MM.1S (cell line): ENCODE data around the gene TBC1D20.

Experiments used
- DNase-seq: peaks from one replicate; pipeline ENCODE4 v3.0.0-alpha.2; 2015
- H2AFZ ChIP-seq: fragments of 300-600 bp; sonication (generic); 2 replicates; pipeline ENCODE4 v1.6.0; 2016; ENCODE audit warnings: antibody characterized with exemption, low read length
- H3F3A ChIP-seq: fragments of 300-600 bp; sonication (generic); 2 replicates; pipeline ENCODE4 v1.6.1; 2016; ENCODE audit warnings: mild to moderate bottlenecking, antibody characterized with exemption, low read length, moderate library complexity, mixed read lengths; ENCODE audit not compliant: insufficient read depth
- H3K27ac ChIP-seq: fragments of 300-600 bp; sonication (generic); 2 replicates; pipeline ENCODE4 v1.5.1; 2016; ENCODE audit warnings: mild to moderate bottlenecking, low read length
- H3K27me3 ChIP-seq: fragments of 300-600 bp; sonication (generic); replicated peaks from 2 replicates; pipeline ENCODE4 v1.6.0; 2016; ENCODE audit warnings: low read length; ENCODE audit not compliant: insufficient read depth
- H3K36me3 ChIP-seq: fragments of 300-600 bp; sonication (generic); replicated peaks from 2 replicates; pipeline ENCODE4 v1.6.1; 2016; ENCODE audit warnings: mild to moderate bottlenecking, low read length, mixed read lengths; ENCODE audit not compliant: insufficient read depth
- H3K4me1 ChIP-seq: fragments of 300-600 bp; sonication (generic); 2 replicates; pipeline ENCODE4 v1.6.1; 2016; ENCODE audit warnings: low read length, mixed read lengths
- H3K4me2 ChIP-seq: fragments of 300-600 bp; sonication (generic); 2 replicates; pipeline ENCODE4 v1.6.0; 2016; ENCODE audit warnings: low read depth, low read length
- H3K4me3 ChIP-seq: fragments of 300-600 bp; sonication (generic); 2 replicates; pipeline ENCODE4 v1.5.1; 2016; ENCODE audit warnings: low read length, mixed read lengths
- H3K79me2 ChIP-seq: fragments of 300-600 bp; sonication (generic); 2 replicates; pipeline ENCODE4 v1.6.1; 2016; ENCODE audit warnings: mixed run types, low read length, mixed read lengths
- H3K9ac ChIP-seq: fragments of 300-600 bp; sonication (generic); 2 replicates; pipeline ENCODE4 v1.6.1; 2016; ENCODE audit warnings: low read length, mixed read lengths
- H3K9me2 ChIP-seq: fragments of 300-600 bp; sonication (generic); replicated peaks from 2 replicates; pipeline ENCODE4 v1.6.1; 2016; ENCODE audit warnings: mild to moderate bottlenecking, low read length, mixed read lengths; ENCODE audit not compliant: insufficient read depth
- H3K9me3 ChIP-seq: fragments of 300-600 bp; sonication (generic); replicated peaks from 2 replicates; pipeline ENCODE4 v1.6.1; 2016; ENCODE audit warnings: mild to moderate bottlenecking, low read length, mixed read lengths; ENCODE audit not compliant: insufficient read depth
- H4K20me1 ChIP-seq: fragments of 300-600 bp; sonication (generic); 2 replicates; pipeline ENCODE4 v1.6.1; 2016; ENCODE audit warnings: mild to moderate bottlenecking, low read length, moderate library complexity, mixed read lengths; ENCODE audit not compliant: insufficient read depth
- CTCF ChIP-seq: fragments of 300-600 bp; sonication (generic); IDR thresholded peaks from 2 replicates; pipeline ENCODE4 v1.5.1; 2016; ENCODE audit warnings: antibody characterized with exemption, low read length, mixed read lengths
- EZH2 ChIP-seq: fragments of 300-600 bp; sonication (generic); optimal IDR thresholded peaks from 2 replicates; pipeline ENCODE3; 2017; ENCODE audit warnings: low read depth, mild to moderate bottlenecking, antibody characterized with exemption, low read length, mixed read lengths
- EZH2phosphoT487 ChIP-seq: fragments of 300-600 bp; sonication (generic); IDR thresholded peaks from 2 replicates; pipeline ENCODE4 v1.6.1; 2018; ENCODE audit warnings: antibody characterized with exemption, low read length

Gene TBC1D20

GRCh38 chr20:399182-399707 lies 63.1 kb downstream of the TBC1D20 start:
- Histone ChIP-seq H3K27me3 (no peaks in the 10 kb centered on the region), H3F3A (no peaks in the 10 kb centered on the region), H3K4me1 (peaks cover 10% of the 10 kb centered on the region), H2AFZ (no peak overlapping the region), H3K4me2 (no peak overlapping the region), H3K27ac (no peak overlapping the region), H4K20me1 (no peaks in the 10 kb centered on the region), H3K36me3 (peaks cover 3% of the 10 kb centered on the region; the same call in 1 of the 2 replicates), H3K9ac (no peak overlapping the region), H3K9me3 (no peaks in the 10 kb centered on the region), H3K9me2 (no peaks in the 10 kb centered on the region), H3K4me3 (no peak overlapping the region), H3K79me2 (no peaks in the 10 kb centered on the region)
- no peak for TF ChIP-seq EZH2phosphoT487
- TF ChIP-seq CTCF, result no peak
- no peak for TF ChIP-seq EZH2
- DNase-seq, result no peak

GRCh38 chr20:397432-398237 lies 64.7 kb downstream of the TBC1D20 start:
- no peak overlapping the region for H3K4me3 ChIP-seq
- no peak for TF ChIP-seq EZH2
- TF ChIP-seq CTCF, result no peak
- TF ChIP-seq EZH2phosphoT487, result no peak
- no peaks in the 10 kb centered on the region for H3K27me3 ChIP-seq
- H3K4me2 ChIP-seq, result no peak overlapping the region
- H4K20me1 ChIP-seq, result no peaks in the 10 kb centered on the region
- H3K4me1 ChIP-seq, result peaks cover 9% of the 10 kb centered on the region
- no peak overlapping the region for H3K27ac ChIP-seq
- no peak for DNase-seq
- no peaks in the 10 kb centered on the region for H3F3A ChIP-seq
- no peaks in the 10 kb centered on the region for H3K9me3 ChIP-seq
- H3K36me3 ChIP-seq, result peaks cover 4% of the 10 kb centered on the region; the same call in 1 of the 2 replicates
- H3K79me2 ChIP-seq, result no peaks in the 10 kb centered on the region
- no peaks in the 10 kb centered on the region for H3K9me2 ChIP-seq
- no peak overlapping the region for H2AFZ ChIP-seq
- H3K9ac ChIP-seq, result no peak overlapping the region

GRCh38 chr20:396619-397431 lies 65.5 kb downstream of the TBC1D20 start:
- H3K79me2 ChIP-seq, result no peaks in the 10 kb centered on the region
- peaks cover 3% of the 10 kb centered on the region for H3K4me1 ChIP-seq
- peaks cover 4% of the 10 kb centered on the region; the same call in 1 of the 2 replicates for H3K36me3 ChIP-seq
- no peaks in the 10 kb centered on the region for H3K9me2 ChIP-seq
- H4K20me1 ChIP-seq, result no peaks in the 10 kb centered on the region
- no peak for DNase-seq
- H3K4me3 ChIP-seq, result no peak overlapping the region
- H2AFZ ChIP-seq, result no peak overlapping the region
- no peaks in the 10 kb centered on the region for H3F3A ChIP-seq
- no peaks in the 10 kb centered on the region for H3K9me3 ChIP-seq
- no peak overlapping the region for H3K9ac ChIP-seq
- no peaks in the 10 kb centered on the region for H3K27me3 ChIP-seq
- no peak overlapping the region for H3K27ac ChIP-seq
- no peak for TF ChIP-seq CTCF
- H3K4me2 ChIP-seq, result no peak overlapping the region
